GM12875 (cell line): ENCODE data around the gene ZNF618.
A peak's percentile ranks its signal among the peaks of the same experiment; 100 is the strongest.
"Not testable (repeated sequence)": the region's sequence is repeated elsewhere in the genome, so short reads cannot be mapped to it uniquely, and the experiment has no call there.

Experiments
- H3K4me3 ChIP-seq: one replicate; pipeline ENCODE4 v1.5.1; 2011; ENCODE audit warnings: low read depth, low read length, control low read depth
- CTCF ChIP-seq: IDR thresholded peaks from 2 replicates; pipeline ENCODE4 v1.5.1; 2011; ENCODE audit warnings: low read depth, mild to moderate bottlenecking, control low read depth, inconsistent platforms, low read length, moderate library complexity, borderline replicate concordance; ENCODE audit not compliant: insufficient read depth

The ZNF618 gene

GRCh38 chr9:114039484-114039883 is 163.4 kb downstream of the ZNF618 start:
- no peak for TF ChIP-seq CTCF
- H3K4me3 ChIP-seq: no peak overlapping the region

GRCh38 chr9:114043660-114044059 is 167.6 kb downstream of the ZNF618 start:
- H3K4me3 ChIP-seq: not testable (repeated sequence)

GRCh38 chr9:114046237-114046755 is 170.2 kb downstream of the ZNF618 start:
- H3K4me3 ChIP-seq: no peak overlapping the region
- no peak for TF ChIP-seq CTCF

GRCh38 chr9:114046875-114047274 is 170.8 kb downstream of the ZNF618 start:
- no peak for TF ChIP-seq CTCF

GRCh38 chr9:114047717-114048116 is 171.6 kb downstream of the ZNF618 start:
- no peak overlapping the region for H3K4me3 ChIP-seq
- peak; percentile 42 for TF ChIP-seq CTCF

More at GRCh38 chr9:114046875-114047274, 170.8 kb downstream of the ZNF618 start:
- no peak overlapping the region for H3K4me3 ChIP-seq

- no peak for TF ChIP-seq CTCF
These were observed 172.7 kb downstream of the ZNF618 start for GRCh38 chr9:114048533-114049415.

GRCh38 chr9:114049441-114050225 is 173.5 kb downstream of the ZNF618 start:
- TF ChIP-seq CTCF: no peak
- no peak overlapping the region for H3K4me3 ChIP-seq

More at GRCh38 chr9:114048533-114049415, 172.7 kb downstream of the ZNF618 start:
- H3K4me3 ChIP-seq: no peak overlapping the region
